IPS DF 6.9 (cell line): ENCODE data around the gene TRIM44.

Experiments used
- DNase-seq: peaks from one replicate; pipeline ENCODE4 v3.0.0-alpha.2; 2013; ENCODE audit warnings: low read depth, low spot score
- H3K27ac ChIP-seq: one replicate; pipeline ENCODE4 v1.5.1; 2013; ENCODE audit warnings: low read length, control low read depth
- H3K27me3 ChIP-seq: 2 replicates; pipeline ENCODE4 v1.6.1; 2013; ENCODE audit warnings: mild to moderate bottlenecking, low read length; ENCODE audit not compliant: control insufficient read depth, insufficient read depth
- H3K36me3 ChIP-seq: 2 replicates; pipeline ENCODE4 v1.6.1; 2013; ENCODE audit warnings: low read length; ENCODE audit not compliant: control insufficient read depth, insufficient read depth
- H3K4me1 ChIP-seq: 2 replicates; pipeline ENCODE4 v1.6.1; 2013; ENCODE audit warnings: low read length; ENCODE audit not compliant: control insufficient read depth, insufficient read depth
- H3K4me3 ChIP-seq: 2 replicates; pipeline ENCODE4 v1.5.1; 2013; ENCODE audit warnings: mild to moderate bottlenecking, low read length
- H3K9me3 ChIP-seq: 2 replicates; pipeline ENCODE4 v1.6.1; 2013; ENCODE audit warnings: low read length, inconsistent platforms; ENCODE audit not compliant: control insufficient read depth, insufficient read depth
- WGBS: extraction: QIAGEN DNeasy Blood & Tissue Kit; methylation state at CpG from one replicate; pipeline ENCODE4 v1.1.7; 2013; ENCODE audit warnings: mixed read lengths, missing lambda C conversion rate; ENCODE audit not compliant: insufficient read length, insufficient coverage; 5-methylcytosine and 5-hydroxymethylcytosine counted together

TRIM44 gene

DNA sequence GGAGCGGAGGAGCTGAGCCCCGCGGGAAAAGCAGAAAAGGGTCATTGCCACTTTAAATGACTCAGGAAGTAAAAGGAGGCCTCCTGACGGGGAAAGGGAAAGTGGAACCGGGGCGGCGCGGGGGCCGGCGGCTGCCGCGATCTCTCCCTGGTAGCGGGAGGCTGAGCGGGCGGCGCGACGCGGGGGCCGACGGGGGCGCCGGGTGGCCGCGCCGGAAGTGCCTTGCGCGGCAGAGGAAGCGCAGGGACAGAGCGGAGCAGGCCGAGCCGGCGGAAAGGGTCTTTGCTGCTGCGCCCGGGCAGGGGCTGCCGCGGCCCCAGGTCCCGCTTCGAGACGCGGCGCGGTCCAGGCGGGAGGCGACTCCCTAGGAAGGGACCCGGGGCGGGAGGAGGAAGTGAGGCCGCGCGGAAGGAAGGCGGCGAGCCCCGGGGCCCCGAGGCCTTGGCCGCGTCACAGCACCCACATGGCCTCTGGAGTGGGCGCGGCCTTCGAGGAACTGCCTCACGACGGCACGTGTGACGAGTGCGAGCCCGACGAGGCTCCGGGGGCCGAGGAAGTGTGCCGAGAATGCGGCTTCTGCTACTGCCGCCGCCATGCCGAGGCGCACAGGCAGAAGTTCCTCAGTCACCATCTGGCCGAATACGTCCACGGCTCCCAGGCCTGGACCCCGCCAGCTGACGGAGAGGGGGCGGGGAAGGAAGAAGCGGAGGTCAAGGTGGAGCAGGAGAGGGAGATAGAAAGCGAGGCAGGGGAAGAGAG lies at the start of gene TRIM44:
TSS of gene TRIM44 (plus strand) at position 127 of the 759 bp plus-strand sequence. CDS start at position 464, 337 bp downstream.
- no CpG with 5 or more reads among the region's 82 CpGs for WGBS
- H3K36me3 ChIP-seq, result no peaks in the 10 kb centered on the region; the same call in 1 of the 2 replicates
- no peaks in the 10 kb centered on the region; the same call in 1 of the 2 replicates for H3K27me3 ChIP-seq
- no peaks in the 10 kb centered on the region; the same call in 1 of the 2 replicates for H3K9me3 ChIP-seq
- H3K4me3 ChIP-seq, result peak within 1 kb of the TSS; percentile 40; the same call in 1 of the 2 replicates
- no peak within 1 kb of the TSS for H3K27ac ChIP-seq
- peak; percentile 18 for DNase-seq
- H3K4me1 ChIP-seq, result no peaks in the 10 kb centered on the region

DNA sequence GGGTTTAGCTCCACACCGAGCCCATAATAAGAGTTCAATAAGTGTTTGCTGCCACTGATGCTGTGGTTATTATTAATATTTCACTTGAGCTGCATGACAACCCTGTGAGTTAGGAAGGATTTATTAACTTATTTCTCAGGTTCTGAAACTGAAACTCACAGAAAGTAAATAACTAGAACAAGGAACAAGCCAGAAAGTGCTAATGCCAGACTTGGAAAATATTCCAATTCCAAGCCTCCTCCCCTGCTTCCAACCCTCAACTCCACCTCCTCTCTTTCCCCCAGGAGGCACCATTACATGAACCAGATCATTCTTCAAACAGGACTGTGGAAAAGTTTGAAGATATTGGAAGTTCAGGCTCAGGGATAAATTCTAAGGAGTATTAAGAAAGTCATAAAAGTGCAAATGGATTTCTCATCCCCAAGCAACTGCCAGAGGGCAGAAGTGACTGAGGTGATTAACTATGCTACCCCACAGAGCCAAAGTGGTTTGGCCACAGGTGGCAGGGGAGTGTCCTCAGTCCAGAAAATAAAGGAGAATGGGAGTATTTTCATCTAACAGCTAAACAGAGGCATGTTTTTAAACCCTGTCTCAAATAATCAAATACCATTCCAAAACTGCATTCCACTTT lies 47.5 kb upstream of the TRIM44 start:
- WGBS, result no CpG with 5 or more reads among the region's 1 CpG
- no peak overlapping the region for H3K27ac ChIP-seq
- DNase-seq, result no peak

GRCh38 chr11:35615921-35616900 lies 46.4 kb upstream of the TRIM44 start:
- H3K9me3 ChIP-seq, result no peaks in the 10 kb centered on the region
- no peak overlapping the region for H3K4me3 ChIP-seq
- no peak for DNase-seq
- H3K4me1 ChIP-seq, result peaks cover 4% of the 10 kb centered on the region; the same call in 1 of the 2 replicates
- no CpG with 5 or more reads among the region's 8 CpGs for WGBS
- H3K27ac ChIP-seq, result no peak overlapping the region
- peaks cover 1% of the 10 kb centered on the region; the same call in 1 of the 2 replicates for H3K27me3 ChIP-seq
- H3K36me3 ChIP-seq, result no peaks in the 10 kb centered on the region

More for the DNA sequence above, 47.5 kb upstream of the TRIM44 start:
- no peaks in the 10 kb centered on the region for H3K36me3 ChIP-seq
- H3K27me3 ChIP-seq, result peaks cover 1% of the 10 kb centered on the region; the same call in 1 of the 2 replicates
- no peaks in the 10 kb centered on the region for H3K9me3 ChIP-seq
- H3K4me1 ChIP-seq, result peaks cover 4% of the 10 kb centered on the region; the same call in 1 of the 2 replicates
- no peak overlapping the region for H3K4me3 ChIP-seq

DNA sequence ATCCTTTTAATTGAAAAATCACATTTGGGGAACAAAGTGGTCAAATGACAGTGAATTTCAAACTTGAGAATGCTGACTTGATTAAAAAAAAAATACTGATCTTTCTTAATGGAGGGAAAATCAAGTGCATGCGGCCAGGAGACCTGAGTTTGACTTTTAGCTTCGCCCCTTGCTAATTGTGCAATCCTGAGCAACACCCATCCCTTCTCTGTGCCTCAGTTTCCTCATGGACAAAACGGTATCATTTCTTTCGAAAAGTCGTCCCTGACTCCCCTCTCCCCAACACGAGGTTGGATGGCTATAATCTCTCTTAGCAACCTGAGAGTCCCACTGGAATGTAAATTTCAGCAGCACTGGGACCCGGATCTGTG lies 45.3 kb upstream of the TRIM44 start:
- Histone ChIP-seq H3K4me3 (no peak overlapping the region), H3K4me1 (peaks cover 4% of the 10 kb centered on the region; the same call in 1 of the 2 replicates), H3K36me3 (no peaks in the 10 kb centered on the region), H3K27me3 (peaks cover 1% of the 10 kb centered on the region; the same call in 1 of the 2 replicates), H3K9me3 (no peaks in the 10 kb centered on the region), H3K27ac (no peak overlapping the region)
- WGBS, result no CpG with 5 or more reads among the region's 7 CpGs
- DNase-seq, result no peak

GRCh38 chr11:35617687-35618496 lies 44.7 kb upstream of the TRIM44 start, which contains the start of gene FJX1:
Gene FJX1, plus strand, starts transcription at chr11:35618460. Its CDS starts 177 bp downstream, at chr11:35618637.
- Histone ChIP-seq H3K9me3 (no peaks in the 10 kb centered on the region), H3K4me3 (peak within 1 kb of the TSS; percentile 51), H3K27me3 (peaks cover 1% of the 10 kb centered on the region; the same call in 1 of the 2 replicates), H3K27ac (no peak within 1 kb of the TSS), H3K4me1 (peaks cover 4% of the 10 kb centered on the region; the same call in 1 of the 2 replicates), H3K36me3 (no peaks in the 10 kb centered on the region)
- no peak for DNase-seq
- no CpG with 5 or more reads among the region's 57 CpGs for WGBS

DNA sequence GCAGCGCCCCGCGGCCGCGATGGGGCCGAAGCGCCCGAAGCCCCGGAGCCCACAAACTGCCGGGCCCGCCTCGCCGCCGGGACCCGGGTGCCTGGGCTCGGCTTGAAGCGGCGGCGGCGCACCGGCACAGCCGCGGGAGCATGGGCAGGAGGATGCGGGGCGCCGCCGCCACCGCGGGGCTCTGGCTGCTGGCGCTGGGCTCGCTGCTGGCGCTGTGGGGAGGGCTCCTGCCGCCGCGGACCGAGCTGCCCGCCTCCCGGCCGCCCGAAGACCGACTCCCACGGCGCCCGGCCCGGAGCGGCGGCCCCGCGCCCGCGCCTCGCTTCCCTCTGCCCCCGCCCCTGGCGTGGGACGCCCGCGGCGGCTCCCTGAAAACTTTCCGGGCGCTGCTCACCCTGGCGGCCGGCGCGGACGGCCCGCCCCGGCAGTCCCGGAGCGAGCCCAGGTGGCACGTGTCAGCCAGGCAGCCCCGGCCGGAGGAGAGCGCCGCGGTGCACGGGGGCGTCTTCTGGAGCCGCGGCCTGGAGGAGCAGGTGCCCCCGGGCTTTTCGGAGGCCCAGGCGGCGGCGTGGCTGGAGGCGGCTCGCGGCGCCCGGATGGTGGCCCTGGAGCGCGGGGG lies 44.0 kb upstream of the TRIM44 start:
- whole genome bisulfite sequencing, result no CpG with 5 or more reads among the region's 91 CpGs
- Histone ChIP-seq H3K27ac (no peak overlapping the region), H3K4me1 (peaks cover 4% of the 10 kb centered on the region; the same call in 1 of the 2 replicates)

GRCh38 chr11:35619116-35619854 lies 43.3 kb upstream of the TRIM44 start:
- Histone ChIP-seq H3K4me1 (peaks cover 4% of the 10 kb centered on the region; the same call in 1 of the 2 replicates), H3K27me3 (peaks cover 1% of the 10 kb centered on the region; the same call in 1 of the 2 replicates), H3K4me3 (peak overlapping the region; percentile 51), H3K36me3 (no peaks in the 10 kb centered on the region), H3K9me3 (no peaks in the 10 kb centered on the region), H3K27ac (no peak overlapping the region)
- WGBS, result no CpG with 5 or more reads among the region's 84 CpGs
- no peak for DNase-seq

More for the DNA sequence above, 44.0 kb upstream of the TRIM44 start:
- H3K9me3 ChIP-seq, result no peaks in the 10 kb centered on the region
- no peak for DNase-seq
- H3K4me3 ChIP-seq, result peak overlapping the region; percentile 51; the same call in 1 of the 2 replicates
- H3K36me3 ChIP-seq, result no peaks in the 10 kb centered on the region
- peaks cover 1% of the 10 kb centered on the region; the same call in 1 of the 2 replicates for H3K27me3 ChIP-seq

DNA sequence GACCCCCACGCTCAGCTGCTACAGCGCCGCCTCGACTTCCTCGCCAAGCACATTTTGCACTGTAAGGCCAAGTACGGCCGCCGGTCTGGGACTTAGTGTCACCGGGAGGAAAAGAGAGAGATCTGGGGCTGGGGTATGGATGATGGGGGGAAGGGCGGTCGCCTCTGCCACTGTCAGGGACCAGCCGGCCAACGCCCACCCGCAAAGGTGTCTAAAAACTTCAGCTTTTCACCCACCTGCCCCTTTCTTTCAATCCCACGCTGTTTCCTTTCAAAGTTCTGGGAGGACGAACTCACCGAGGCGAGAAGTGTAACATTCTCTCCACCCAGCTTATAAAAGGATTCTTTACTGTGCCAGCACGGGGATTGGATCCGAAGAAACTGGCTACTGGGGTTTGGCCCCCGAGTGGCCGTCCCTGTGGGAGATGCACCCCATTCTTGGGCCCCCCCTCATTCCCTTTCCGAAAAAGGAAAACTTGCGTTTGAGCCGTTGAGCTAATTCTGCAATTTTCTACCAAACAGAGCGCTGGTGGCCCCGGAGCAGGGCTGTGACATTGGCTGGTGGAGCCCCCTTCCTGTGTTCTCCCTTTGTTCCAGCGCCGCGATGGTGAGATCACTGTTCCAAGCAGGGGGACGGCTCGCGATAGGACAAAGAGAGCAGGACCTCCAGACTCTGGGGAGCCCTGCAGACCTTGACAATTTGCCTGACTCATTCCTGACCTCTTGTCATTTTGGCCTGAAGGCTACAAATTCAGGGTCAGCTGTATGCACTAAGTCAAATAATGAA lies 42.5 kb upstream of the TRIM44 start:
- Histone ChIP-seq H3K27me3 (peaks cover 1% of the 10 kb centered on the region; the same call in 1 of the 2 replicates), H3K9me3 (no peaks in the 10 kb centered on the region), H3K27ac (no peak overlapping the region), H3K4me3 (peak overlapping the region; percentile 51; the same call in 1 of the 2 replicates), H3K4me1 (peaks cover 4% of the 10 kb centered on the region; the same call in 1 of the 2 replicates), H3K36me3 (no peaks in the 10 kb centered on the region)
- no CpG with 5 or more reads among the region's 33 CpGs for WGBS
- no peak for DNase-seq
